Measurements from ENCODE around the gene CLCN1.

DNA sequence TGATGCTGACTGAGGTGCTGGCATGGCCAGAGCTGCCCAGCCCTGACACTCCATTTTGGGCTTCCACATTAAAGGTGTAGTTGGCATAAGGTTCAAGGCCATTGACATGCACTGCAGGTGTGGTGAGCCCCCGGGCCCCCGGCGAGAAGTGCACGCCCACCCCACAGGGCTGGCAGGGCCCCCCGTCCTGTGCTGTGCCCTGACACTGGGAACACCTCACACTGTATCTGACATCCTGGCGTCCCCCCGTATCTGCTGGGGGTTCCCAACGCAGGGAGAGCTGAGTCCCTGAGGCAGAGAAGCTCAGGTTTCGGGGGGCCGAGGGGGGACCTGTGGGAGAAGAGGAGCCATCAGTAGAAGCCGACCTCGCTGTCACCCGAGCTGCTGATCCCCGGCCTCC, 82.7 kb downstream of the CLCN1 start:
- TF ChIP-seq, protein P1, sequence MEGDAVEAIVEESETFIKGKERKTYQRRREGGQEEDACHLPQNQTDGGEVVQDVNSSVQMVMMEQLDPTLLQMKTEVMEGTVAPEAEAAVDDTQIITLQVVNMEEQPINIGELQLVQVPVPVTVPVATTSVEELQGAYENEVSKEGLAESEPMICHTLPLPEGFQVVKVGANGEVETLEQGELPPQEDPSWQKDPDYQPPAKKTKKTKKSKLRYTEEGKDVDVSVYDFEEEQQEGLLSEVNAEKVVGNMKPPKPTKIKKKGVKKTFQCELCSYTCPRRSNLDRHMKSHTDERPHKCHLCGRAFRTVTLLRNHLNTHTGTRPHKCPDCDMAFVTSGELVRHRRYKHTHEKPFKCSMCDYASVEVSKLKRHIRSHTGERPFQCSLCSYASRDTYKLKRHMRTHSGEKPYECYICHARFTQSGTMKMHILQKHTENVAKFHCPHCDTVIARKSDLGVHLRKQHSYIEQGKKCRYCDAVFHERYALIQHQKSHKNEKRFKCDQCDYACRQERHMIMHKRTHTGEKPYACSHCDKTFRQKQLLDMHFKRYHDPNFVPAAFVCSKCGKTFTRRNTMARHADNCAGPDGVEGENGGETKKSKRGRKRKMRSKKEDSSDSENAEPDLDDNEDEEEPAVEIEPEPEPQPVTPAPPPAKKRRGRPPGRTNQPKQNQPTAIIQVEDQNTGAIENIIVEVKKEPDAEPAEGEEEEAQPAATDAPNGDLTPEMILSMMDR (IDR thresholded peaks at IDR 0.05), result no peak
- no peak for TF ChIP-seq POLR2A (IDR thresholded peaks at IDR 0.05)
